HPDE6-E6E7 (cell line): Measurements from ENCODE around the gene EP300.
A peak's percentile ranks its signal among the peaks of the same experiment; 100 is the strongest.
"Not testable (repeated sequence)": the region's sequence is repeated elsewhere in the genome, so short reads cannot be mapped to it uniquely, and the experiment has no call there.

Experiments used
- DNase-seq: peaks from one replicate; pipeline ENCODE4 v3.0.0; 2011; ENCODE audit warnings: missing footprints; ENCODE audit errors: extremely low spot score

EP300 gene

DNA sequence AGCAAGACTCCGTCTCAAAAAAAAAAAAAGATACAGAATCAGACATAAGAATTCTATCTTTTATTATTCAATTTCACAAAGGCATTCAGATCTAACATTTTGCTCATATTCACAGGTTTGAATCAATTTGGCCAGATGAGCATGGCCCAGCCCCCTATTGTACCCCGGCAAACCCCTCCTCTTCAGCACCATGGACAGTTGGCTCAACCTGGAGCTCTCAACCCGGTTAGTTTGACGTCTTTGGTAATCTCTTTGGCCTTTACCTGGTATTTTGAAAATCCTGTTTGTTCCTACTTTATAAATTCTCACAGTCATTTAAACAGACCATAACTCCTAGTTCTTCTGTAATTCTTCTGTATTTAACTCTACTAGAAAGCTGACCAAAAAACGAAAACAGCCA is 55.3 kb downstream of the EP300 start:
- no peak for DNase-seq

DNA sequence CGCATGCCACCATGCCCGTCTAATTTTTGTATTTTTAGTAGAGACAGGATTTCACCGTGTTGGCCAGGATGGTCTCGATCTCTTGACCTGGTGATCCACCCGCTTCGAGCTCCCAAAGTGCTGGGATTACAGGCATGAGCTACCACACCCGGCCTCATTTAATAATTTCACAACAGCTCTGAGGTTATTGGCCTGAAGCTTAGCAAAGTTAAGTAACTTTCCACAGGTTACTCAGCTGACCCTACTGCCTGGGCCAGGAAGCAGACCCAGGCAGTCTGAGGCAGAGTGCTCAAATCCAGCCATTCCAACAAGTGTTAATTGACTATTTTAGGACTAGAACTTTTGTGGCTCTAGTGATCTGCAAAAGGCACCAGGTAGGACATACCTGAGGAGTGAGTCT is 60.5 kb downstream of the EP300 start:
- DNase-seq, result no peak

DNA sequence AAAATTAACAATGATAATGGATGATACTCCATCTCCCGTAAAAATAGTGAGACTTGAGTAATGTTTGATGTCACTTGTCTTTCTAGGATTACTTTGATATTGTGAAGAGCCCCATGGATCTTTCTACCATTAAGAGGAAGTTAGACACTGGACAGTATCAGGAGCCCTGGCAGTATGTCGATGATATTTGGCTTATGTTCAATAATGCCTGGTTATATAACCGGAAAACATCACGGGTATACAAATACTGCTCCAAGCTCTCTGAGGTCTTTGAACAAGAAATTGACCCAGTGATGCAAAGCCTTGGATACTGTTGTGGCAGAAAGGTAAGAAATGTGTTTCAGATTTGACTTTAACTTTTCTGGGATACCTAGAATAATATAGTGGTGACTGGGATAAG is 64.7 kb downstream of the EP300 start:
- no peak for DNase-seq

DNA sequence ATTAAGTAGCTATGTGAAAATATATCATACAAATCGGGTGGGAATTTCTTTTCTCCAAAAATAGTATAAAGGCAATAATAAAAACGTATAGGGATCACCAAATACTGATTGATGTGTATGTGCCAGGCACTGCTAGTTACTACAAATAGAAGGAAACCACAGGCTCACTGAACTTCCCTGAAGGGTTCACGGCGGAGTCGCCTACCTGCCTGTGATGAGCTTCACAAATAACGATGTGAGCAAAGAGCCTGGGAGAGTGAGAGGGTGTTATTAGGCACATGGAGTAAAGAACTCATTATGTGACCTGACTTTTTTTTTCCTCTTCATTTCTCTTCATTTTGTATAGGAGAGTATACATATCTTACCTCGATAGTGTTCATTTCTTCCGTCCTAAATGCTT is 76.8 kb downstream of the EP300 start:
- no peak for DNase-seq

DNA sequence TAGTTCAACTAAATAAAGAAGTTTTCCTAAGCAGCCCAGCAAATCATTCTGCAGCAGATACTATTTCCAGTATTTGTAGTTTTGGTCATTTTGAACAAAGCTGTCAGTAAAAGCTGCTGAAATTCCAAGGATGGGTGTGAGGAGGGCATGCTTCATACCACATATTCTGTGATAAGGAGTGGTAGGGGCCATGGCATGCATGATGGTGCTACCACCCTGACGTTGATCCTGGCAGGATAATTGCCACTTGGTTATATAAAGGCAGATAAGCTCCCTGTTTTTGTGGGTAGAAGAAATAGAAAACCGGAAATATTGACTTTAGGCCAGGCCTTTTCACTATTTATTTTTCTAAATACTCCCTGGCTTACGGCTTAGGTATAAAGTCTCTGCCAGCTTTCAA is 79.6 kb downstream of the EP300 start:
- DNase-seq, result no peak

DNA sequence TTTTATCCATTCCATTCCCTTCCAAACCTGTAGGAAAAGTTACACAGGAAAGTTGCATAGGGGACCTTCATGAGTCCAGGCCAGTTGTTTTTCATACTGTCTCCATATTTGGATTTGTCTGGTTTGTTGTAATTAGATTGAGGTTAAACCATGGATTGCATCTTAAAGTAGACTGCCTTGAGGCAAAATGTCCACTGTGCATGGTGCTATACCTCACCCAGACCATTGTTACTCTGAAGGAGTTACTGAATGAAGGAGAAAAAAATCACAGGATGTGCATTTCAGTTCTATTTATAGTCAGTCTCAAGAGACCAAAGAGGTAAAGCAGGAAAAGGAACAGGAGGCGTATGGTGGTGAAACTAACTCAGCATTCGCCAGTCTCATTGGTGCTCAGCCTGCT is 83.2 kb downstream of the EP300 start:
- no peak for DNase-seq

DNA sequence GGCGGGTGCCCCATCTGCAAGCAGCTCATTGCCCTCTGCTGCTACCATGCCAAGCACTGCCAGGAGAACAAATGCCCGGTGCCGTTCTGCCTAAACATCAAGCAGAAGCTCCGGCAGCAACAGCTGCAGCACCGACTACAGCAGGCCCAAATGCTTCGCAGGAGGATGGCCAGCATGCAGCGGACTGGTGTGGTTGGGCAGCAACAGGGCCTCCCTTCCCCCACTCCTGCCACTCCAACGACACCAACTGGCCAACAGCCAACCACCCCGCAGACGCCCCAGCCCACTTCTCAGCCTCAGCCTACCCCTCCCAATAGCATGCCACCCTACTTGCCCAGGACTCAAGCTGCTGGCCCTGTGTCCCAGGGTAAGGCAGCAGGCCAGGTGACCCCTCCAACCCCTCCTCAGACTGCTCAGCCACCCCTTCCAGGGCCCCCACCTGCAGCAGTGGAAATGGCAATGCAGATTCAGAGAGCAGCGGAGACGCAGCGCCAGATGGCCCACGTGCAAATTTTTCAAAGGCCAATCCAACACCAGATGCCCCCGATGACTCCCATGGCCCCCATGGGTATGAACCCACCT is 84.7 kb downstream of the EP300 start:
- no peak for DNase-seq

DNA sequence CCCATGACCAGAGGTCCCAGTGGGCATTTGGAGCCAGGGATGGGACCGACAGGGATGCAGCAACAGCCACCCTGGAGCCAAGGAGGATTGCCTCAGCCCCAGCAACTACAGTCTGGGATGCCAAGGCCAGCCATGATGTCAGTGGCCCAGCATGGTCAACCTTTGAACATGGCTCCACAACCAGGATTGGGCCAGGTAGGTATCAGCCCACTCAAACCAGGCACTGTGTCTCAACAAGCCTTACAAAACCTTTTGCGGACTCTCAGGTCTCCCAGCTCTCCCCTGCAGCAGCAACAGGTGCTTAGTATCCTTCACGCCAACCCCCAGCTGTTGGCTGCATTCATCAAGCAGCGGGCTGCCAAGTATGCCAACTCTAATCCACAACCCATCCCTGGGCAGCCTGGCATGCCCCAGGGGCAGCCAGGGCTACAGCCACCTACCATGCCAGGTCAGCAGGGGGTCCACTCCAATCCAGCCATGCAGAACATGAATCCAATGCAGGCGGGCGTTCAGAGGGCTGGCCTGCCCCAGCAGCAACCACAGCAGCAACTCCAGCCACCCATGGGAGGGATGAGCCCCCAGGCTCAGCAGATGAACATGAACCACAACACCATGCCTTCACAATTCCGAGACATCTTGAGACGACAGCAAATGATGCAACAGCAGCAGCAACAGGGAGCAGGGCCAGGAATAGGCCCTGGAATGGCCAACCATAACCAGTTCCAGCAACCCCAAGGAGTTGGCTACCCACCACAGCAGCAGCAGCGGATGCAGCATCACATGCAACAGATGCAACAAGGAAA is 85.4 kb downstream of the EP300 start:
- no peak for DNase-seq

DNA sequence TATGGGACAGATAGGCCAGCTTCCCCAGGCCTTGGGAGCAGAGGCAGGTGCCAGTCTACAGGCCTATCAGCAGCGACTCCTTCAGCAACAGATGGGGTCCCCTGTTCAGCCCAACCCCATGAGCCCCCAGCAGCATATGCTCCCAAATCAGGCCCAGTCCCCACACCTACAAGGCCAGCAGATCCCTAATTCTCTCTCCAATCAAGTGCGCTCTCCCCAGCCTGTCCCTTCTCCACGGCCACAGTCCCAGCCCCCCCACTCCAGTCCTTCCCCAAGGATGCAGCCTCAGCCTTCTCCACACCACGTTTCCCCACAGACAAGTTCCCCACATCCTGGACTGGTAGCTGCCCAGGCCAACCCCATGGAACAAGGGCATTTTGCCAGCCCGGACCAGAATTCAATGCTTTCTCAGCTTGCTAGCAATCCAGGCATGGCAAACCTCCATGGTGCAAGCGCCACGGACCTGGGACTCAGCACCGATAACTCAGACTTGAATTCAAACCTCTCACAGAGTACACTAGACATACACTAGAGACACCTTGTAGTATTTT is 86.1 kb downstream of the EP300 start:
- DNase-seq, result no peak

DNA sequence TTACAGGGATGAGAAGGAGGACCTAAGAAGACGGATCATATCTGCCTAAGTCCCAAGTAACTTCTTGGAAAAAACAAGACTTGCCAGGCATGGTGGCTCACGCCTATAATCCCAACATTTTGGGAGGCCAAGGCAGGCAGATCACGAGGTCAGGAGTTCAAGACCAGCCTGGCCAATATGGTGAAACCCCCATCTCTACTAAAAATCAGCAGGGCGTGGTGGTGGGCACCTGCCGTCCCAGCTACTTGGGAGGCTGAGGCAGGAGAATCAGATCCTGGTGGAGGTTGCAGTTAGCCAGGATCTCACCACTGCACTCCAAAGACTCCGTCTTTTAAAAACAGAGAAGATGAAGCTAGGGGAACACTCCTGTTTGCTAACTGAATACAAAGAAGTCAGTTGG is 88.0 kb downstream of the EP300 start:
- not testable (repeated sequence) for DNase-seq

DNA sequence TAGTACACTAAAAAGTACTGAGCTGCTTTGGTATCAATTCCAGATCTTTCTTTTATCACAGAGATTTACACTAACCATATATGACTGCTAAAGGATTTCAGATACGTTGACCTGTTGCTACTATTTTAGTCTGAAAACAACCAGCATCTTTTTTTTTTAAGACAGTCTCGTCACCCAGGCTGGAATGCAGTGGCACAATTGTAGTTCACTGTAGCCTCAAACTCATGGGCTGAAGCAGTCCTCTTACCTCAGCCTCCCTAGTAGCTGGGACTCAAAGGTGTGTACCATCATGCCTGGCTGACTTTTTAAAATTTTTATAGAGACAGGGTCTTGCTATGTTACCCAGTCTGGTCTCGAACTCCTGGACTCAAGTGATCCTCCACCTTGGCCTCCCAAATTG is 88.5 kb downstream of the EP300 start:
- DNase-seq, result no peak

DNA sequence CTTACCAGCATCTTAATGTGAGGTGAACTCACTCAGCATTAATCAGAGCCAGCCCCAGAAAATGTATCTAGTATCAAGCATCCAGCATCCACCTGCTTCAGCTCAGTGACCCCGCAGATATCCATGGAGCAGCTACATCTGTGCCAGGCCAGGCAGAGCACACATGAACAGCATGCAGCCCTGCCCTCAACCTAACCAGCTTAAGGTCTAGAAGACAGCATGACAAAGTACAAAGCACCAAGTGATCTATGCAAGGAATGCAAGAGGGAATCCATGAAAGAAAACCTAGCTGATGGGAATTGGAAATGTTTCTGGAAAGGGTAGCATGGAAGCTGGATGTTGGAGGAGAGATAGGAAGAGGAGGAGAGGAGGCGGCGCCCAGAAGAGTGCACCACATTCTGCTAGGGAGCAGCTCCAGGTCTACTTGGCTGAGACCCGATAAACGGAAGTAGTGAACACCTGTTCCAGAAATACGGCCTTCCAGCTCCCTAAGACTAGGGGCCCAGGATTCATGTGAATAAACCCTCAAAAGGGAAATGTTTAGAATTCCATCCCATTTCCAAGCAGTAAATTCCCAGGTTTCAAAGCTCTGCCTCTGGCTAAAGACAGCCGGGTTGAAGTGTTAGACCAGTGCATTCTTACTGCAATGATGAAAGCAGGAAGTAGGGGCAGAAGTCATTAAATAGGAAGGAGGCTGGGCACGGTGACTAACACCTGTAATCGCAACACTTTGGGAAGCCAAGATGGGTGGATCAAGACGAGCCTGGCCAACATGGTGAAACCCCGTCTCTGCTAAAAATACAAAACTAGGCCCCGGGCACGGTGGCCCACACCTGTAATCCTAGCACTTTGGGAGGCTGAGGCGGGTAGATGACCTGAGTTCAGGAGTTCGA is 89.2 kb downstream of the EP300 start:
- DNase-seq, result peak; percentile 58

DNA sequence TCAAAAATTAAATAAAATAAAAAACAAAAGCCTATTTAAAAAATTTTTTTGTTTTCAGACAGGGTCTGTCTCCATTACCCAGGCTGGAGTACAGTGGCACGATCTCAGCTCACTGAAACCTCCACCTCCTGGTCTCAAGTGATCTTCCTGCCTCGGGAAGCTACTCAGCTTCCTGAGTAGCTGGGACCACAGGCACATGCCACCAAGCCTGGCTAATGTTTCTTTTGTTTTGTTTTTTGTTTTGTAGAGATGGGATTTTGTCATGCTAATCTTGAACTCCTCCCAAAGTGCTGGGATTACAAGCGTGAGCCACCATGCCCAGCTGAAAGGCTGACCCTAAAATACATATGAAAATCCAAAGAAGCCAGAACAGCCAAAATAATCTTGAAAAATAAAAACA is 92.3 kb downstream of the EP300 start:
- no peak for DNase-seq

DNA sequence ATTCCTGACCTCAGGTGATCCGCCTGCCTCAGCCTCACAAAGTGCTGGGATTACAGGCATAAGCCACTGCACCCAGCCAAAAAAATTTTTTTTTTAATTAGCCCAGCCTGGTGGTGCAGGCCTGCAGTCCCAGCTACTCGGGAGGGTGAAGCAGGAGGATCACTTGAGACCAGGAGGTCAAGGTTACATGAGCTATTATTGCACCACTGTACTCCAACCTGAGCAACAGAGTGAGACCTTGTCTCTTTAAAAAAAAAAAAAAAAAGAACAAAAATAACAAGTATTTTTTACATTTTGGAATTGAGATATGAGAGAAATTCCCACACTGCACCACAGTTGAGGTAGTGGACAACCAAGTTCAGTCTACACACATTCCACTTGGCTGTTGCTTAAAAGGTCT is 99.1 kb downstream of the EP300 start:
- DNase-seq, result no peak

DNA sequence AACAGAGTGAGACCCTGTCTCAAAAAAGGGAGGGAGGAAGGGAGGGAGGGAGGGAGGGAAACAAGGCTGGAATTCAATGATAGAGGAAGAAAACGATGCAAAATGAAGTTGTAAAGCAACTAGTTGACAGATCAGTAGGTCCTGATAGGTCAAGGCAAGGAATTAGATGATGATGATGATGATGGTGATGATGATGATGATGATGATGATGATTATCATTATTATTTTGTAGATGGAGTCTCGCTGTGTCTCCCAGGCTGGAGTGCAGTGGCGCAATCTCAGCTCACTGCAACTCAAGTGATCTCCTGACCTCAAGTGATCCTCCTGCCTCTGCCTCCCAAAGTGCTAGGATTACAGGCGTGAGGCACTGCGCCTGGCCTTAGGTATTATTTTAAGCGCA is 101.4 kb downstream of the EP300 start:
- DNase-seq, result no peak

DNA sequence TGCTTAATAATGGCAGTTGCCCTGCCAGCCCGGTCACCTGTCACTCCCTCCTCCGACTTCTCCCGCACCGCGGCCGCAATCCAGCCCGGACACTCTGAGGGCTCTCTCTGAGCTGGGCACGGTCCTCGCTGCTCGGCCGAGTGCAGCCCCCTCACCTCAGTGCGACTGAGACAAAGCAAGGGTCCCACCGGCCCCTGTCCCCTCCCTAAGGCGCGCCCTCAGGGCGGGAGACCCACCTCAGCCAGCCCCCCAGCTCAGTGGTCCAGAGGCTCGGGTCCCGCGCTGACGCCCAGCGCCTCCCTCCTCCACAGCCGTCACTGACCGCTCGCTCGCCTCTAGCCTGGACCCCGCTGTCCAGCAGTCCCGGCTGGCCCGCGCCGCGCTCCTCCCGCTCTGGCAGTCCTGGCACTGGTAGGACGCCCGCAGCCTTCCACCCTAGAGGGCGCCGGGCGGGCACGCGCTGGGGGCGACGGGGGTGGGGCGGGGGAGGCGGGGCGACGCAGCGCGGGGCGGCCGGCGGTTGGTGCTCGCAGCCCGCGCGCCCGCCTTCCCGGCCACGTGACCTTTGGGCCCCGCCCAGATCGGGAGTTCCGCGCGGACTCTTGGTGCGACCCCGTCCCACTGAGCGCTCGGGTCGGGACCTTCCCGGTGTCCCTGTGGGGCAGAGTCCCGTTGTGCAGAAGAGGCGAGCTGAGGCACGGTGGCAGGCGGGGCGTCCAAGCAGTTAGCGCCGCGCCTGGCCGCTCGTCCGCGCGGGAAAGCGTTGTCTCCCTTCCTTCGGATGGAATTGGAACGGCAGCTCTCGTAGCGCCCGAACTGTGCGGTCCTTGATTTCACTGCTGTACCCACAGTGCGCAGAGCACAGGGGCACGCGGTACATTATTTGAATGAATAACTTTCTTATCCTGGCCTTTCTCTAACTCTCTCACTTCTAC is 104.9 kb downstream of the EP300 start:
- peak; percentile 65 for DNase-seq

DNA sequence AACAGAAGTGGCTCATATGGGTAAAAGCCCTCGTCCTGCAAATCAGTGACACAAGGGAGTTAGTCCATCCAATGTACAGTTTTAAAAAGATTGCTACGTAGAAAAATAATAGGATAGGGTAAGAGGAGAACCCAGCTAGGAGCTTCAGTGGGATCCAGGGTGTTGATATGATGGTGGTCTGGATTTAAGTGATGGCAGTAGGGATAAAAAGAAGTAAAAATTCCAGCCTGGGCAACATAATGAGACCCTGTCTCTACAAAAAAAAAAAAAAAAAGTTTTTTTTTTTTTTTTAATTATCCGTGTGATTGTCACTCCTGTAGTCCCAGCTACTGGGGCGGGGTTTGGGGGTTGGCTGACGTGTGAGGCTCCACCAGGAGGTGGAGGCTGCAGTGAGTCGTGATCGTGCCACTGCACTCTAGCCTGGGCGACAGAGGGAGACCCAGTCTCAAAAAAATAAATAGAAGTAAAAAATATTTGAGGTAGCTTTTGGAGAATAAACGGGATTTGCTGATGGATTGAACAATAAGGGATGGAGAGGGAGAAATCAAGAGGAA is 105.7 kb downstream of the EP300 start:
- no peak for DNase-seq

DNA sequence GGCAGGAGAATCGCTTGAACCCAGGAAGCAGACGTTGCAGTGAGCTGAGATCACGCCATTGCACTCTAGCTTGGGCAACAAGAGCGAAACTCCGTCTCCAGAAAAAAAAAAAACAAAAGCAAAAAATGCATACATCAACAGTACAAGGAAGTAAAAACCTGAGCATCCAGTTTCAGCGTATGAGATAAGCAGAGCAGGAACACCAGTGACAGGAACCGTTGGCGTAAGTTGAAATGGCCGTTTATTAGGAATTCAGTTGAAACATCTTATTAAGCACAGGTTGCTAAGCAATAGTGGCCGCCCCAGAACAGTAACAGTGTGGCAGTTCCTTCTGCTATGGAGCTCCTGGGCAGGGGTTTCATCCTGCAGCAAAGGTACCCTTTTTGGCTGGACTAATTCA is 108.7 kb downstream of the EP300 start:
- DNase-seq, result no peak

DNA sequence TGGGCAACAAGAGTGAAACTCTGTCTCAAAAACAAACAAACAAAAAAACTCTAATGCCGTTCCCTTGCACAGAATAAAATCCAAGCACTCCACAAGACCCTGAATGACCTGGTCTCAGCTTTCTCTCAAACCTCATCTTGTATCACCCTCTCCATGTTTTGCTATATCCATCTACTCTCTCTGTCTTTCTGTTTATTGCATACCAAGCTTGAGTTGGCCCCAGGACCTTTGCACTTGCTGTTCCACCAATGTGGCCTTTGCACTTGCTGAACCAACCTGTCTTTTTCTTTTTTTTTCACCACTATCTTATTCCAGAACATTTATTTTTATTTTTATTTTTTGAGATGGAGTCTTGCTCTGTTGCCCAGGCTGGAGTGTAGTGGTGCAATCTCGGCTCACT is 110.7 kb downstream of the EP300 start:
- no peak for DNase-seq

DNA sequence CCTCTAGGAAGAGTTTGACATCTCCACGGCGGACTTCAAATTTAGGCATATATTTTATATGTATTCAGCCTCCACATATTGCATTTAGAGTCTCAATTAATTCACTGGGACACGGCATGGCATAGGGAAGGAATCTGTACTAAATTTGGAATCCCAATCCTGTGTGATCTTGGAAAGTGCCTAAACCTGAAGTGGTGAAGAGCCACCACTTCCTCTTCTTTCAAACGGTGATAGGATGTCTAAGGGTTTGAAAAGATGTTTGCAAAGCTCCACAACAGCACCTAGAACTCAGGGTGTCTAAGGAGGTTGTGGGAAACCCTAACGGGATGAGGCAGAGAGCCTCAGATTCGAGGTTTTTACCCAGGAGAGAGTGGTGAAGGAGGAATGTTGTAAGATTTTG is 111.7 kb downstream of the EP300 start:
- no peak for DNase-seq
